Endothelial cell (in vitro differentiated cells): ENCODE data around the gene MRPS25. TPM values are rescaled to one million over a fixed set of nuclear protein-coding genes. Genes with fewer than 3 reads are reported as not detected.

Experiments
- DNase-seq: peaks from one replicate; pipeline ENCODE4 v3.0.0; 2021; ENCODE audit warnings: low spot score
- H3K27ac Mint-ChIP-seq: one replicate; pipeline ENCODE4 v1.8.0; 2021; ENCODE audit warnings: mixed read lengths, inconsistent platforms; ENCODE audit not compliant: unreplicated experiment
- H3K27me3 Mint-ChIP-seq: one replicate; pipeline ENCODE4 v1.8.0; 2021; ENCODE audit warnings: mild to moderate bottlenecking, moderate library complexity, mixed read lengths, inconsistent platforms; ENCODE audit not compliant: unreplicated experiment
- H3K36me3 Mint-ChIP-seq: one replicate; pipeline ENCODE4 v1.8.0; 2021; ENCODE audit warnings: mild to moderate bottlenecking, low read depth, mixed read lengths, inconsistent platforms; ENCODE audit not compliant: unreplicated experiment
- H3K4me1 Mint-ChIP-seq: one replicate; pipeline ENCODE4 v1.8.0; 2021; ENCODE audit warnings: mild to moderate bottlenecking, mixed read lengths, inconsistent platforms; ENCODE audit not compliant: unreplicated experiment
- H3K4me3 Mint-ChIP-seq: one replicate; pipeline ENCODE4 v1.8.0; 2021; ENCODE audit warnings: mild to moderate bottlenecking, mixed read lengths, inconsistent platforms; ENCODE audit not compliant: unreplicated experiment
- H3K9me3 Mint-ChIP-seq: one replicate; pipeline ENCODE4 v1.8.0; 2021; ENCODE audit warnings: mixed read lengths, inconsistent platforms; ENCODE audit not compliant: unreplicated experiment
- total RNA-seq: library from RNA; stranded (reverse); fragmentation: NEBNext Ultra II Directional; extraction: Animal tissue kit (Norgen Biotek cat#: 25700); gene quantifications from one replicate; pipeline ENCODE4 v1.2.1, GENCODE V29; 2021; ENCODE audit not compliant: unreplicated experiment
- TF ChIP-seq, protein P1 (sequence below): fragments of 200-600 bp; sonication (generic); IDR thresholded peaks from one replicate; pipeline ENCODE4 v1.5.0; 2021; ENCODE audit warnings: antibody characterized with exemption; ENCODE audit not compliant: unreplicated experiment

Gene MRPS25
- total RNA-seq, 1 donor from 2014 or later, result 36.4 TPM

DNA sequence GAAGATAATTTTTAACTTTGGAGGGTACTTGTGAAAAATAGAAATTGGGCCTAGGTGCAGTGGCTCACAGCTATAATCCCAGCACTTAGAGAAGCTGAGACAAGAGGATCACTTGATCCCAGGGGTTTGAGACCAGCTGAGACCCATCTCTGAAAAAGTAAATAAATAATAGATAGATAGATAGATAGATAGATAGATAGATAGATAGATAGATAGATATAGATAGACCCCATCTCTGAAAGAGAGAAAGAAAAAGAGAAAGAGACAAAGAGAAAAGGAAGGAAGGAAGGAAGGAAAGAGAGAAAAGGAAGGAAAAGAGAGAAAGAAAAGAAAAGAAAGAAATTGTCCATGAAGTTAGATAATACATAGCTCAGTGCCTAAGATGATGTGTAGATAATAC, 35.5 kb downstream of the MRPS25 start:
- H3K27ac Mint-ChIP-seq, result peak overlapping the region; percentile 33
- H3K9me3 Mint-ChIP-seq, result no peaks in the 10 kb centered on the region
- peaks cover 46% of the 10 kb centered on the region for H3K36me3 Mint-ChIP-seq
- no peak for DNase-seq
- TF ChIP-seq, protein P1, sequence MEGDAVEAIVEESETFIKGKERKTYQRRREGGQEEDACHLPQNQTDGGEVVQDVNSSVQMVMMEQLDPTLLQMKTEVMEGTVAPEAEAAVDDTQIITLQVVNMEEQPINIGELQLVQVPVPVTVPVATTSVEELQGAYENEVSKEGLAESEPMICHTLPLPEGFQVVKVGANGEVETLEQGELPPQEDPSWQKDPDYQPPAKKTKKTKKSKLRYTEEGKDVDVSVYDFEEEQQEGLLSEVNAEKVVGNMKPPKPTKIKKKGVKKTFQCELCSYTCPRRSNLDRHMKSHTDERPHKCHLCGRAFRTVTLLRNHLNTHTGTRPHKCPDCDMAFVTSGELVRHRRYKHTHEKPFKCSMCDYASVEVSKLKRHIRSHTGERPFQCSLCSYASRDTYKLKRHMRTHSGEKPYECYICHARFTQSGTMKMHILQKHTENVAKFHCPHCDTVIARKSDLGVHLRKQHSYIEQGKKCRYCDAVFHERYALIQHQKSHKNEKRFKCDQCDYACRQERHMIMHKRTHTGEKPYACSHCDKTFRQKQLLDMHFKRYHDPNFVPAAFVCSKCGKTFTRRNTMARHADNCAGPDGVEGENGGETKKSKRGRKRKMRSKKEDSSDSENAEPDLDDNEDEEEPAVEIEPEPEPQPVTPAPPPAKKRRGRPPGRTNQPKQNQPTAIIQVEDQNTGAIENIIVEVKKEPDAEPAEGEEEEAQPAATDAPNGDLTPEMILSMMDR, result no peak
- H3K4me1 Mint-ChIP-seq, result no peaks in the 10 kb centered on the region
- H3K4me3 Mint-ChIP-seq, result no peak overlapping the region
- H3K27me3 Mint-ChIP-seq, result peaks cover 2% of the 10 kb centered on the region

- H3K27ac Mint-ChIP-seq, result no peak overlapping the region
- H3K9me3 Mint-ChIP-seq, result no peaks in the 10 kb centered on the region
- H3K4me3 Mint-ChIP-seq, result no peak overlapping the region
- peaks cover 5% of the 10 kb centered on the region for H3K27me3 Mint-ChIP-seq
- H3K36me3 Mint-ChIP-seq, result peaks cover 50% of the 10 kb centered on the region
- DNase-seq, result no peak
- TF ChIP-seq, protein P1, result no peak
- H3K4me1 Mint-ChIP-seq, result no peaks in the 10 kb centered on the region
Observed at GRCh38 chr3:15023719-15024118, 41.4 kb downstream of the MRPS25 start.

- H3K4me3 Mint-ChIP-seq, result no peak overlapping the region
- H3K27me3 Mint-ChIP-seq, result peaks cover 5% of the 10 kb centered on the region
- no peak for DNase-seq
- H3K4me1 Mint-ChIP-seq, result no peaks in the 10 kb centered on the region
- H3K9me3 Mint-ChIP-seq, result no peaks in the 10 kb centered on the region
- TF ChIP-seq, protein P1, result no peak
- H3K27ac Mint-ChIP-seq, result no peak overlapping the region
- peaks cover 51% of the 10 kb centered on the region for H3K36me3 Mint-ChIP-seq
Observed at GRCh38 chr3:15023249-15023648, 41.9 kb downstream of the MRPS25 start.

- Mint-ChIP-seq H3K4me1 (peaks cover 2% of the 10 kb centered on the region), H3K27ac (no peak overlapping the region), H3K9me3 (no peaks in the 10 kb centered on the region), H3K36me3 (peaks cover 63% of the 10 kb centered on the region), H3K4me3 (no peak overlapping the region), H3K27me3 (peaks cover 3% of the 10 kb centered on the region)
- TF ChIP-seq, protein P1, result no peak
- DNase-seq, result no peak
Observed at GRCh38 chr3:15017191-15017590, 47.9 kb downstream of the MRPS25 start.

- peaks cover 56% of the 10 kb centered on the region for H3K36me3 Mint-ChIP-seq
- no peaks in the 10 kb centered on the region for H3K27me3 Mint-ChIP-seq
- DNase-seq, result no peak
- no peaks in the 10 kb centered on the region for H3K9me3 Mint-ChIP-seq
- no peak overlapping the region for H3K4me3 Mint-ChIP-seq
- no peak overlapping the region for H3K27ac Mint-ChIP-seq
- H3K4me1 Mint-ChIP-seq, result peaks cover 2% of the 10 kb centered on the region
- TF ChIP-seq, protein P1, result no peak
Observed at GRCh38 chr3:15015456-15015855, 49.7 kb downstream of the MRPS25 start.
